Dedifferentiated amniotic fluid mesenchymal stem cell (primary cell): ENCODE measurements around the gene AP4M1.
"Not testable (repeated sequence)": the region's sequence is repeated elsewhere in the genome, so short reads cannot be mapped to it uniquely, and the experiment has no call there.

Source experiments
- DNase-seq: peaks from one replicate; pipeline ENCODE4 v3.0.0-alpha.2; 2016; ENCODE audit errors: extremely low spot score

Gene AP4M1

GRCh38 chr7:100130608-100131453, 29.4 kb downstream of the AP4M1 start:
- peak; percentile 47 for DNase-seq

- DNase-seq, result no peak
These were observed 30.7 kb downstream of the AP4M1 start for GRCh38 chr7:100132126-100132525.

DNA sequence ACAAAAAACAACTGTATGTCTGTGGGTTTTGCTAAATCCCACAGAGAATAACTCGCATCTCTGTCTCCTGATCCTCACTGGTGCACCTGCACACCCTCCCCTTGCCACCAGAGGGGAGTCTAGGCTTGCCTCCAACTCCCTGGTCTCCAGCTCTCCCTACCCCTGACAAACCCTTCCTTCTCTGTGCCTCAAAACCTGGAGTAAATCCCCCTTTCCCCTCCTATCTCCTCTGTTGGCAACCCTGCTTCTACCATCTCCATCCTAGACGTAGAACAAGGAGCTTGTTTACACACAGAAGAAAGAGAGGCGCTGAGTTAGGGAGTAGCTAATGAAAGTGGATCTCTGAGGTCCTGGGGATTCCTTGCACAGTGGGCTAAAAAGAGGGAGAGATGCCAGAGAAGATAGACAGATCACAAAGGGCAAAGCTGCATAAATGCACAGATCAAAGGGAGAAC, 31.3 kb downstream of the AP4M1 start:
- DNase-seq, result no peak

GRCh38 chr7:100137851-100138760, 36.7 kb downstream of the AP4M1 start:
- no peak for DNase-seq

GRCh38 chr7:100141555-100141949, 40.1 kb downstream of the AP4M1 start:
- no peak for DNase-seq

GRCh38 chr7:100142461-100142860, 41.0 kb downstream of the AP4M1 start:
- no peak for DNase-seq

GRCh38 chr7:100146350-100146749, 44.9 kb downstream of the AP4M1 start:
- not testable (repeated sequence) for DNase-seq

DNA sequence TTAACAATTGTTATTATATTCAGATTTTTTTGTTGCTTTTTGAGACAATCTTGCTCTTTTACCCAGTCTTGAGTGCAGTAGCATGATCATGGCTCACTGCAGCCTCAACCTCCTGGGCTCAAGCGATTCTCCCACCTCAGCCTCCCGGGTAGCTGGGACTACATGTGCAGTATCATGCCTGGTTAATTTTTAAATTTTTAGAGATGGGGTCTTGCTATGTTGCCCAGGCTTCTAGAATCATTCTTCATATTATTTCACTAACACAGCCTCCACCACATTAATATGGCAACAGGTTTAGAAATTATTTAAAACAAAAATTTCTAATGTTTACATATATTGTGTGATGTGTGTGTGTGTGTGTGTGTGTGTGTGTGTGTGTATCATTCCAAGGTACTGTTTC, 45.8 kb downstream of the AP4M1 start:
- no peak for DNase-seq

- no peak for DNase-seq
These were observed 46.7 kb downstream of the AP4M1 start for GRCh38 chr7:100148225-100148558.

- DNase-seq, result peak; percentile 98
These were observed 47.3 kb downstream of the AP4M1 start, which contains the start of gene LAMTOR4 for GRCh38 chr7:100148559-100149328. LAMTOR4 (plus strand) TSS chr7:100148918; CDS start chr7:100148973, 55 bp downstream.

DNA sequence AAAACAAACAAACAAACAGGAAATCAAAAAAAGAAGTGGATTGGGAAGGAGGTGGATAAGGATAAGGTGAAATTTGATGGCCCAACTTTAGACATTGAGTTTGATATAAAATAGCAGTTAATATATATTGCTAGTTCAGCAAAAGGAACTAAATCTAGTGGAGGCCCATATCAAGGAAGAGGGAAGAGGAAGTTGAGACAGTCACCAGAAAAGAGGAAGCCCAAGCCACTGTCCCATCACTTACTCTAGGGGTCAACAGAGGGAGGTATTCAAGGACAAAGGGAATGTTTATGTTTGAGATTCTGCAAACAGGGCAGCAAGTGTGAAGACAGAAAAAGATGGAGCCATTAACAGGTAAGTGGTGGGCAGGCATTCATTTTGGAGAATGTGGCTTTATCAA, 51.0 kb downstream of the AP4M1 start:
- no peak for DNase-seq

DNA sequence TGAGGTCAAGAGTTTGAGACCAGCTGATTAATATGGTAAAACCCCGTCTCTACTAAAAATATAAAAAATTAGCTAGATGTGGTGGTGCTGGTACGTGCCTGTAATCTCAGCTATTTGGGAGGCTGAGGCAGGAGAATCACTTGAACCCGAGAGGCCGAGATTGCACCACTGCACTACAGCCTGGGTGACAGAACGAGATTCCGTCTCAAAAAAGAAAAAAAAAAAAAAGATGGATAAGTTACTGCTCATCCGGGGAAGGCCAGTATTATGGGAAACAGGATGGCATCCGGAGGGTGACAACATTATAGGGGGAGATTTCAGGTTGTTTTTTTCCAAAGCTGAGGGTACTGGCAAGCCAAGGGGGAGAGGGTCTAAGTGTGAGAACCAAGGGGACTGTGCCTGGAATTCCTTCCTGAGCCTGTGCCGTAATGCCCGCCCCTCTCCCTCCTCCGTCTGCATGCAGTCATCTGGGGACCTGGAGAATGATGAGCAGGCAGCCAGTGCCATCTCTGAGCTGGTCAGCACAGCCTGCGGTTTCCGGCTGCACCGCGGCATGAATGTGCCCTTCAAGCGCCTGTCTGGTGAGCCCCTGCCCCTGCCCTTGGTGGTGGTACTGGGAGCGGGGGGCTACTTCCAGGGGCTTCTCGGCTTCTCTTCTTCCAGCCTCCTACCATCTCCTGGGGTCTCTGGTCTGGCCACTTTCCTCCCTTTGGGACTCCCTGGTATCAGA, 51.7 kb downstream of the AP4M1 start:
- DNase-seq, result no peak

DNA sequence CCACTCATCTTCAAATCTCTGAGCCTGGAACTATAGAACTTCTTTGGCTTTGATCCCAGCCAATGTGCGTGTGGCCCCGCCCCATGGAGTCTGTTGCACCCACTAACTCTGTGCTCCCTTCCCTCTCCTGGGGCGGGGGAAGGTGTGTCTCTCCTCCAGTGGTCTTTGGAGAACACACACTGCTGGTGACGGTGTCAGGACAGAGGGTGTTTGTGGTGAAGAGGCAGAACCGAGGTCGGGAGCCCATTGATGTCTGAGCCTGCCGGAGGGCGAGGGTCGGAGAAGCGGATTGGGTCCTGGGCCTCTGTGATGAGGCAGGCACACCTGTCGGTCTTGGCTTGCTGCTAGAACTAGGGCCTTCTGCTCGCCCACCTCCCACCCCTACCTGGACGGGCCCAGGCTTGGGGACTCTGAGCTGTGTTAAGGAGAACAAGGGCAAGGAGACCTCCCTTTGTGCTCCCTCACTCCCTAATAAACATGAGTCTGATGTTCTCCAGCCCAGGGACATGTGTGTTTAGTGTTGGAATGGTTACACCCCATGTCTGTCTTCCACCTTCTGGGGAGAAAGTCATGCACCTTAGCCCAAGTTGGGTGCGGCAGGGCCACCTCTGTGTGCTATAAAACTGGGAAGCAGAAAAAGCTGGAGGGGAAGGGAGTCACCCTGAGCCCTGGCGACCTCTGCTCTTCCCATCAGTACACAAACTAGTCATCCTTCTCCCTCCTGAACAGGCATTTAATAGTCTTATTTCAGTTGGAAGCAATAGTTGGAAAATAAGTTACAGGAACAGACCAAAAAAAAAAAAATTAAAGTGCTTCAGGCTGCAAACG, 52.5 kb downstream of the AP4M1 start:
- DNase-seq, result no peak

- no peak for DNase-seq
These were observed 53.4 kb downstream of the AP4M1 start for GRCh38 chr7:100154651-100155491.

DNA sequence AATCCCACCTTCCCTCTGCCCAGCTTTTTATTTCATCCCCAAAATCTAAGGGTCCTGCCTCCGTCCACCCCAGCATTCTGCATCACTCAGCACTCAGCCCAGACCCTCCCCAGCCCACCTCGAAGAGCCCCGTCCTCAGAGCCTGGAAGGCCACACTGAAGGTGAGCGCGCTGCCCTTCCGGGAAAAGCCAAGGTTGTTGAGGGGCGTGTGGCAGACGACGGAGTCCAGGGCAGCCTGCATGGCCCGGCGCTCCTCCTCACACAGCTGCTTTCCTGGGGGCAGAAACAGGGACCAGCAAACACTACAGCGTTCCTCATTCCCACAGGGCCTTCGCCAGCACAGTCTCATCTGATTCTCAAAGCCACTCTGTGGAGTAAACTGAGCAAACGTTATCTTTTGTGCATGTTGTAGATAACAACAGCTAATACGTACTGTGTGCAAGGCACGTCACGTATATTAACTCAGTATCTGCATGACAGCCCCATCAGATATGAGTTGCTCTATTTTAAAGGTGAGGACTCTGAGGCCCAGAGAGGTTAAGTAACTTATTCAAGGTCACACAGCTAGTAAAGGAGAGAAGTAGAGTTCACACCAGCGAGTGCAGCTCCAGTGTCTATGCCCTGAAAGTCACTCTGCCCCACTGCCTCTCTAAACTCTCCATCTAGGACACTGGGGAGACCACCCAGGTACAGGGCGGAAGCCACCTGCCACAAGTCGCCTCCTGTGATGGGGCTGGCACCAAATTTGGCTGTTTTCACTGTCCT, 54.3 kb downstream of the AP4M1 start:
- no peak for DNase-seq

DNA sequence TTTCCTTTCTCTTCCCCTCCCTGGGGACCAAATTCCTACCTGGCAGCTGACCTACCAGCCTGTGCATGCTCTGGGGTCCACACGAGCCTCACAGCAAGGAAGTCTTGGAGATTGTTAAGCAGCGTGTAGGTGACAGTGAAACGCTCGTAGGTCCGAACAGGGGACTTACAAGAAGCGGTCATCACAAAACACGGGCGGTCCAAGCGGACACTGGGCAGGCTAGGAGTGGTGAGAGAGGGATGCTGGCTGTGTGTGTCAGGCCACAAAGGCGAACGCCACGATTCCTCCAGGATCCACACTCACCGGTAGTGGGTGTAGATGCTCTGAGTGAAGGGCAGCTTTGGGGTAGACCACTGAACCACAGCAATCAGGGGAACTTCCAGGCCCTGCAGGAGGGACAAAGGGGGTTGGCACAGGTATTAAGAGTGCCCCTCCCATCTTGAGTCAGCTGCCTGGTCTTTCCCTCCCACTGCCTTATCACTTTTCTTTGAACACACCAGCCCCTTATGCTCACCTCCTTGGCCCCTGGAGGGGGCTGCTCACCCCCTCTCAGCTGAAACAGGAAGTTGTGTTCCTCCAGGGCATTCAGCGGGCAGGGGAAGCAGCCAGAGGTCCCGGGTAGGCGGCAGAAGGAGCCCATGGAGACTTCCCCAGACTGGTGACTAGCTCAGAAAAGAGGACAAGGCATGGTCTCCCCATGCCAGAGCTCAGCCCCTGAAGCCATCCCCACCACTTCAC, 55.1 kb downstream of the AP4M1 start:
- no peak for DNase-seq

DNA sequence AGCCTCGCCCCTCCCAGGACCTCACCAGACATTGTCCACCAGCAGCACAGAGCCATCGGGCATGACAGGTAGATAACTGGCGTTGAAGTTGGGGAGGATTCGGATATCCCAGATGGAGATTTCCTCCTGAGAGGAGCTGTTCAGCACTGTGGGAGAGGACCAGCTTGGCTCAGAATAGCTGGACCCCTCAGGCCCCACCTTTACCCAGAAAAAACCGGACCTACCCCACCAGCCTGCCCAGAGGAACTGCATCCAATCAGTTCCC, 55.6 kb downstream of the AP4M1 start:
- DNase-seq, result no peak
